D341Med (cell line): Measurements from ENCODE around the gene DNAAF9.

ENCODE experiments used
- DNase-seq: peaks from one replicate; pipeline ENCODE4 v3.0.0; 2012; ENCODE audit warnings: low spot score

DNAAF9 gene

GRCh38 chr20:3410464-3410863 is 3.0 kb upstream of the DNAAF9 start:
- DNase-seq, result no peak

- DNase-seq, result no peak
These were observed 1.9 kb upstream of the DNAAF9 start for GRCh38 chr20:3409417-3409816.

DNA sequence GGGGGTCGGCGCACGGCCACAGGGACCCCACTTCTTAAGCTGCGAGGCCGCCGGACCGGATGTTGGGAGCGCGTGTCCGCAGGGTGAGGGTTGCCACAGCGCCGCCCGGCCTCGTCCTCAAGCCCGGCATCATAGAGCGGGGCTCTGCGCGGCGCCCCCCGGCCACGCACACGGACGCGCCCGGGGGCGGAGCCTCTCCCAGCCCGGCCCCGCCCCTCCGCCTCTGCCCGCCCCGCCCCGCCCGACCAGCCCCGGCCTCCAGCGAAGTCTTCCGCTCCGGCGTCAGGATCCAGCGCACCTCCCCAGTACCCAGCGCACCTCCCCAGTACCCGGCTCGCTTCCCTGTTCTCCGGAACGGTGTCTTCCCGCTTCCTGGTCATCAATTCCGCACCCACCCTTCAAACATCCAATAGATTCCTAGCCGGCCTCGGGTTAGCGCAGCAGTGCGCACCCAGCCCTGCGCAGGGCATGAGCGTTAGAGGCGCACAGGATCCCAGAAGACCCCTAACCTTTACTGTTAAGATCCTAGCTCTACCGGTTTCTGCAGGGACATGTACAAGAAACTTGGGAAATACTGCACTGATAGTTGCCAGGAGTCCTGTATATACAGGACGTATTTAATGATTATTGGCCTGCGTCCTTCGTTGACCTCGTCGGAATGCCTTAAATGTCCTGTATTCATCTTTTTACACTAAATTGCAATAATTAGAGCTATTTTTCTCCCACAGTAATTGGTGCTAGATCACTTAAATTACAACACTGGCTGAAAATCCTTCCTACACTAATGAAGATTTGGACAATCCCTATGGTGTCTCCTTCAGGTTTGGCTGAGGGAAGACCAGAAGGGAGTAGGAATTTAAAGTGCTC is 535 bp upstream of the DNAAF9 start:
- peak; percentile 96 for DNase-seq

DNA sequence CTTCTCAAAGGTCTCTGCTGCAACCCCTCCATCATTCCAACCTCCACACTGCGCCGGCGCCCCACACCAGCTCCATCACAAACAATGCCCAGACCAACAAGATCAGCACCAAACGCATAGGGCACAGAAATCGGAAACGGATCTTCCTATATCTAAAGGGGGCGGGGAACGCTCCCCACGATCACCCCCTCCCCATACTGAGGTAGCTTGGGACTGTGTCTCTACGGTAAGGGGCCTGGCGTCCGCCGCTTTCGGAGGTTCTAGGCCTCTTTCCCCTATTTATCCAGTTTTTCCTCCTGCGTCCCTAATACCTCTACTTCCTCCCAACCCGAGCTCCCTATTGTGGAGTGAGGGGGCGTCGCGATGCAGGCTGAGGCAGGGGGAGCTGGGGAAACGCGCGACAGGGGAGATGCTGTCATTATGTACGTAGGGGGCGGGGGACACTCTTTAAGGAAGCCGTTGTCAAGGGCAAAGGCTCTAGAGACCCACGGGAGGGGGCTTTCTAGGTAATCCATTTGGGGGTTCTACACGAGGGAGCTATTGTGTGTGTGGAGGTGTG is 909 bp downstream of the DNAAF9 start:
- DNase-seq, result peak; percentile 52

- DNase-seq, result no peak
These were observed 1.6 kb downstream of the DNAAF9 start for GRCh38 chr20:3405696-3406358.

GRCh38 chr20:3405139-3405538 is 2.3 kb downstream of the DNAAF9 start:
- DNase-seq, result no peak

GRCh38 chr20:3404402-3404801 is 3.1 kb downstream of the DNAAF9 start:
- no peak for DNase-seq

- DNase-seq, result no peak
These were observed 3.7 kb downstream of the DNAAF9 start for GRCh38 chr20:3403741-3404140.

DNA sequence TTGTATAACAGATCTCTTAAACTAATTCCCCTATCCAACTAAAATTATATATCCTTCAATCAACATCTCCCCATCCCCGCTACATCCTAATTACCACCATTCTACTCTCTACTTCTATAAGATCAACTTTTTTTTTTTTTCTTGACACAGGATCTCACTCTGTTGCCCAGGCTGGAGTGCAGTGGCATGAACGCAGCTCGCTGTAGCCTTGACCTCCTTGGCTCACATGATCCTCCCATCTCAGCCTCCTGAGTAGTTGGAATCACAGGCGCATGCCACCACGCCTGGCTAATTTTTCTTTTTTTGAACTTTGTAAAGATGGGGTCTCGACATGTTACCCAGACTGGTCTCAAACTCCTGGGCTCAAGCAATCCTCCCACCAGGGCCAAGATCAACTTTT is 5.0 kb downstream of the DNAAF9 start:
- no peak for DNase-seq

DNA sequence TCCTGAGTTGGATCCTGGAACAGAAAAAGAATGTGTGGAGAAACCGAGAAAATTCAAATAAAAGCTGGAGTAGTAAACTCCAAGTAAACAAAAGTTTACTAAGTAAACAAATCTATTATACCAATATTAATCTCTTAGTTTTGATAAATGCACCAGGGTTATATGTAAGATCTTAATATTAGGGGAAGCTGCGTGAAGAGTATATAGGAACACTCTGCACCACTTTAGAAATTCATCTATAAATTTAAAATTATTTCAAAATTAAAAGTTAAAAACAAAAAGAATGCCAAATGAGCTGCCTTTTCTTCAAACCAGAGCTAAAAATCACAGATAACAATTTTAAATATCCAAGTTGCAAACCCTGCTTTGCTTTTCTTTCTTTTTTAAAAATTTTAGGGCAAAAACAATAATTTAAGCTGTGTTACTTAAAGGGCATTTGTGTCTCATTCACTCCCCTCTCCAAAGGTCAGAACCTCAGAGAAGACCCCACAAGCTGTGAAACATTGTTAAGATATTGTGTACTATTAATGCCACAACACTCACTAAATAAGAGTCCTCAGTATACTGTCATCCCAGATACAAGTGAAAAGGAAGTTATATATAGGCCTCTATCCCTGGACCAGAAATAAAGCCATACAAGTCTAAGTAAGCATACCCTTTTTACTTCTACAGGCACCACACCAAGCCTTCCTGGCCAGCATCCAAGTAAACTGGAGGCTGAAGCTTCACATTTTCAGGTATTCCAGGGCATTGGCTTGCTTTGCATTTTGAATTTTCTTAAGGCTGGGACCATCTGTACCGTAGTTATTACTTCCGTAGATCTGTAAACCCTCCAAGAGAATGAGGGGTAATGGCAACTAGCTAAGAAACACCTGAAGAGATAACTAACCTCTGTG is 7.0 kb downstream of the DNAAF9 start:
- DNase-seq, result no peak

DNA sequence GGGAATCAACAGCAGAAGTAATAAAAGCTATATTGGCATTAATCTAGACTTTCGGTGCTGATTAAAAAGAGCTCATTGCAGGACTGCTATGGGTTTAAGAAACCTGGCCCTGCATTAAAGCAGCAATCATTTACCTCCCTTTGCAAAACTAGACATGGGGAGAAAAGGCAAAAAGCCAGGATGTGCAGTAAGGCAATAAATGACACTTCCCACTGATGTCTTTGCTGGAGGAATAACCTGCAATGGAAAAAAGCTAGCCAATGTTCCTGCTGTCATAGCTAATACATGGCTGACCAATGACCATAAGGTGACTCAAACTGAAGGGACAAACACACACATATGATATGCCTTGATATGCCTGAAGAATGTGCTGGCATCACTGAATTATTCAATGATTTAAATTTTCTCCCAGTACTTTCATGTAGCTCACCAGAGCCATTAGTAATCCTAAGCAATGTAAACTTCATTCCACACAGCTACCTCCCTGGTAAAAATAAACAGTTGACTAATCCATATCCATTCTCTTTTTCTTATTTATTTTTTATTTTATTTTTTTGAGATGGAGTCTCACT is 8.7 kb downstream of the DNAAF9 start:
- DNase-seq, result no peak

- DNase-seq, result no peak
These were observed 11.0 kb downstream of the DNAAF9 start for GRCh38 chr20:3396492-3396891.

- no peak for DNase-seq
These were observed 14.7 kb downstream of the DNAAF9 start for GRCh38 chr20:3392756-3393155.

DNA sequence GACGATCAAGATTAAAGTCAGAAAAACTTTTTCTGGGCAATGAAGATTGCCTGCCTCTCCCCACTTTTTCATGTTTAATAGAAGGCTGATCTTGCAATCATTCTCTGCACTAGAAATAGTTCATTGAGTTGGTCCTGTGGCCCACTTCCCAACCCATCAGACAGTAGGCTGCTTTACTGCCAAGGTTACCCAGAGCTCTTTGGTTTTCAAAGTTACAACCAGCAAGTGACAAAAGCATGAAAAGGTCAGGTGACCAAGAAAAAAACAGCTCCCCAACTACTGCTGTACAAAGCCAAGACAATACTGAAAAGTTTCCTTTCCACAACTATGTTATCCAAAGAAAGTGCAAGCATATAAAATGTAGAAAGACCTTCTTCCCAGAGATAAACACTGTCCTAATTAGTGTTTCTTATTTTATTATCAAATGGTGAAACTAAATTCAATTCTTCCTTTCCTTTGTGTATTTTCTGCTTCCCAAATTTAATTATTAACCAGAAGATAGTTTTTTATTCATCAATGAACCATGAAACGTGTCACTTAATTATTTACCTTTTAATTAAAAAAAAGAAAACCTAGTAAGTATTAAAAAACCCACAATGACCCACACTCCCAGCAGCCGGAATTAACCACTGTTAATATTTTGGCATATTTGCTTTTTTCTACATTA is 16.6 kb downstream of the DNAAF9 start:
- no peak for DNase-seq

- no peak for DNase-seq
These were observed 23.5 kb downstream of the DNAAF9 start for GRCh38 chr20:3383878-3384495.

- DNase-seq, result no peak
These were observed 24.6 kb downstream of the DNAAF9 start for GRCh38 chr20:3382836-3383235.

DNA sequence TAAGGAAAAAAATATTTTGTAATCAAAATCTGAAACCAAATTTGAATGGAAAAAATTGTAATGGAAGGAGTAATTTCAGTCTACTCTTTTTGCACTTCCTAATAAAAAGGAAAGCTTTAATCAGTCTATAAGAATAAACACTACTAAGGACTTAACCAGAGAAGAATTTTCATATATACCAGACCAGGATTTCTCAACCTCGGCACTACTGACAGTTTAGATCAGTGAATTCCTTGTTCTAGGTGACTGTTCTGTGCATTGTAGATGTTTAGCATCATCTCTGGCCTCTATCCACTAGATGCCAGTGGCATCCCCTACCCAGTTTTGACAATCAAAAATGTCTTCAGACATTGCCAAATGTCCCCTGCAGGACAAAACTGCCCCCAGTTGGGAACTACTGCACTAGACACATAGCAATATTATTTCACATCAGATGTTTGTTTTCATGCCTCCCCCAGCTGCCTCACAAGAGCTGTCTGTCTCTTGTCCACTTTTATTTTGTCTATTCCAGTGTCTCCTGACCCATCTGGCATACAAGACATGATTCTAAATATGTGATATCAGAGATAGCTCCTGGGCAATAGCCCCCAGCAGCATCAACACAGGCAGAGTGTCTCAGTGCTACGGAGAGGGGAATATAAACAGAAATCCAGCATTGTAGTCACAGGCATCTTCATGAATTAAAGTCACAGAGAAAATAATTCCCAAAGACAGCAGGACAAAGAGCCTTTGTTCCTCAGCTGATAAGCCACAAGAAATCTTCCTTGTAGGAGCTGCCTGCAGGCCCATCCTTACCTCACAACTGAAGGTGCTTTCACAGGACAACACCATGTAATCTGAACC is 27.0 kb downstream of the DNAAF9 start:
- no peak for DNase-seq

- no peak for DNase-seq
These were observed 29.3 kb downstream of the DNAAF9 start for GRCh38 chr20:3378138-3378537.

- DNase-seq, result no peak
These were observed 29.8 kb downstream of the DNAAF9 start for GRCh38 chr20:3377644-3378043.

DNA sequence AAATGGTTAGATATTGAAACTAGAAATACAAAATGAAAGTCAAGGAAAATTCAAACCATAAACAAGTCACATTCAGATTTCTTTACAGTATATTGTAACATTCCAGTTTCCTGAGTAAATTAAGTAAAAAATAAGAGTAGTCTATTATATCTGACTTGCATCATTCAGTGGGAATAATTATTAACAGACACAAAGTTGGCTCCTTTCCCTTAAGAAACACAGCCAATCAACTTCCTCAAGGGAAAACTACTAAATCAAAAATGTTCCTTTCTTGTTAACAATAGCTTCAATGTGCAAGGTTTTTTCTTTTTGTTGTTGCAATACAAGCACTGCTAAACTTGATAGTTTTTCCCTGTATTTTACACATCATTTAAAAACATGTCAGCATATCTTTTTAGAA is 33.2 kb downstream of the DNAAF9 start:
- no peak for DNase-seq
